ENCODE measurements around the gene NR4A1.

GRCh38 chr12:52004042-52004648, 47.1 kb upstream of the NR4A1 start:
- TF ChIP-seq, protein P1, sequence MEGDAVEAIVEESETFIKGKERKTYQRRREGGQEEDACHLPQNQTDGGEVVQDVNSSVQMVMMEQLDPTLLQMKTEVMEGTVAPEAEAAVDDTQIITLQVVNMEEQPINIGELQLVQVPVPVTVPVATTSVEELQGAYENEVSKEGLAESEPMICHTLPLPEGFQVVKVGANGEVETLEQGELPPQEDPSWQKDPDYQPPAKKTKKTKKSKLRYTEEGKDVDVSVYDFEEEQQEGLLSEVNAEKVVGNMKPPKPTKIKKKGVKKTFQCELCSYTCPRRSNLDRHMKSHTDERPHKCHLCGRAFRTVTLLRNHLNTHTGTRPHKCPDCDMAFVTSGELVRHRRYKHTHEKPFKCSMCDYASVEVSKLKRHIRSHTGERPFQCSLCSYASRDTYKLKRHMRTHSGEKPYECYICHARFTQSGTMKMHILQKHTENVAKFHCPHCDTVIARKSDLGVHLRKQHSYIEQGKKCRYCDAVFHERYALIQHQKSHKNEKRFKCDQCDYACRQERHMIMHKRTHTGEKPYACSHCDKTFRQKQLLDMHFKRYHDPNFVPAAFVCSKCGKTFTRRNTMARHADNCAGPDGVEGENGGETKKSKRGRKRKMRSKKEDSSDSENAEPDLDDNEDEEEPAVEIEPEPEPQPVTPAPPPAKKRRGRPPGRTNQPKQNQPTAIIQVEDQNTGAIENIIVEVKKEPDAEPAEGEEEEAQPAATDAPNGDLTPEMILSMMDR (IDR thresholded peaks at IDR 0.05), result peak; percentile 61 to 78 (median 65)
- TF ChIP-seq POLR2AphosphoS5 (IDR thresholded peaks at IDR 0.05), result no peak

Data from upper lobe of left lung (tissue), 4 donors.